ENCODE measurements around the gene PTRH2. TPM values are rescaled to one million over a fixed set of nuclear protein-coding genes. Genes with fewer than 3 reads are reported as not detected.

Gene PTRH2
- total and polyA plus RNA-seq, 7 donors = 11.4 to 43.1 (median 28.8) TPM

DNA sequence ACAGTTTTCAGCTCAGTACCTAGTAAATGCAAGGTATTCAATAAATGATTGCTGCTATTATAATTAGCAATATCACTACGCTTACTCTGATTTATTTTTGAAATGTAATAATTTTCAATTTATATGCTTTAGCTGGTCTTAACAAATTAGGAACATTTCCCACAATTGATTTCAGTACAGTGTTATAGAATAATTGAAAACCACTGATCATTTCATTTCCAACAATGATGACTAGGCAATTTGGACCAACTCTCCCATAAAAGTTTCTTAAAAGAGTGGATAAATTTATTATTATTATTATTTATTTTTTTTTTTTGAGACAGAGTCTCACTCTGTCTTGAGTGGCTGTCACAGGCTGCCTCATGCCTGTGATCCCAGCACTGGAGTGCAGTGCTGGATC lies 41.4 kb upstream of the PTRH2 start:
- H3K27ac ChIP-seq = no peak overlapping the region
- H3K9me3 ChIP-seq = peaks cover 5% of the 10 kb centered on the region
- 94 to 100% (median 98%) methylated on average over 1 of the region's 1 CpG for WGBS, 3 donors
- TF ChIP-seq, protein P1, sequence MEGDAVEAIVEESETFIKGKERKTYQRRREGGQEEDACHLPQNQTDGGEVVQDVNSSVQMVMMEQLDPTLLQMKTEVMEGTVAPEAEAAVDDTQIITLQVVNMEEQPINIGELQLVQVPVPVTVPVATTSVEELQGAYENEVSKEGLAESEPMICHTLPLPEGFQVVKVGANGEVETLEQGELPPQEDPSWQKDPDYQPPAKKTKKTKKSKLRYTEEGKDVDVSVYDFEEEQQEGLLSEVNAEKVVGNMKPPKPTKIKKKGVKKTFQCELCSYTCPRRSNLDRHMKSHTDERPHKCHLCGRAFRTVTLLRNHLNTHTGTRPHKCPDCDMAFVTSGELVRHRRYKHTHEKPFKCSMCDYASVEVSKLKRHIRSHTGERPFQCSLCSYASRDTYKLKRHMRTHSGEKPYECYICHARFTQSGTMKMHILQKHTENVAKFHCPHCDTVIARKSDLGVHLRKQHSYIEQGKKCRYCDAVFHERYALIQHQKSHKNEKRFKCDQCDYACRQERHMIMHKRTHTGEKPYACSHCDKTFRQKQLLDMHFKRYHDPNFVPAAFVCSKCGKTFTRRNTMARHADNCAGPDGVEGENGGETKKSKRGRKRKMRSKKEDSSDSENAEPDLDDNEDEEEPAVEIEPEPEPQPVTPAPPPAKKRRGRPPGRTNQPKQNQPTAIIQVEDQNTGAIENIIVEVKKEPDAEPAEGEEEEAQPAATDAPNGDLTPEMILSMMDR (IDR thresholded peaks at IDR 0.05) = no peak
- H3K4me1 ChIP-seq = peaks cover 3% of the 10 kb centered on the region
- DNase-seq = no peak
- H3K36me3 ChIP-seq (ENCODE audit: insufficient read depth in 1 of 2, low read depth in 1 of 2) = peaks cover 0 to 9% of the 10 kb centered on the region in 2 donors
- no peaks in the 10 kb centered on the region for H3K27me3 ChIP-seq (ENCODE audit: insufficient read depth in 3 of 3, low read length in 2 of 3)
- no peak overlapping the region for H3K4me3 ChIP-seq
- ATAC-seq = no peak
- intact Hi-C loops (cut with DNase I) = no loop called here

DNA sequence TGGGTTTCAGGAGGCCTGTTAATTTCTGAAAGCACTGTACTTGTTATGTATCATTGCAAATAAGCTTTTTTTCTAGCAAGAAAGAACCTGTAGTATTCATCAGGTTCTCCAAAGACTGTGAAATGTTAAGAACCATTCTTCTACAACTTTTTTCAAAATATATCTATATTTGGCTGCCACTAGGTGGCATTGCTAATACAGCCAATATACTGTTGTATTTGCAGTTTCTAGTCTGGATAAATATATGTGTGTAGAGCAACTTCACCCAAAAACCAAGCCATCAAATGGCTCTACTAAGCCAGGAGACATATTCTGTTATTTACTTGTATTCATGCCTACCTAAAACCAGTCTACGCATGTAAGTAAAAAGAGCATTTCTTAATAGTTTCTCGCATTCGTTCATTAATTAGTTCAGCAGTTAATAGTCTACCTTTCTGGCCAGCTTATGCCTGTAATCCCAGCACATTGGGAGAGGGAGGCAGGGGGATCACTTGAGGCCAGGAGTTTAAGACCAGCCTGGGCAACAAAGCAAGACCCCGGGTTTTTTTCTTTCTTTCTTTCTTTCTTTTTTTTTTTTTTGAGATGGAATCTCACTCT lies 39.7 kb upstream of the PTRH2 start:
- Histone ChIP-seq H3K27ac (no peak overlapping the region), H3K27me3 (ENCODE audit: insufficient read depth in 3 of 3, low read length in 2 of 3) (no peaks in the 10 kb centered on the region), H3K4me1 (no peaks in the 10 kb centered on the region), H3K9me3 (peaks cover 5% of the 10 kb centered on the region), H3K36me3 (ENCODE audit: insufficient read depth in 1 of 2, low read depth in 1 of 2) (peaks cover 0 to 17% of the 10 kb centered on the region in 2 donors), H3K4me3 (no peak overlapping the region)
- DNase-seq = no peak
- peak; percentile 28 to 54 (median 34) for ATAC-seq
- intact Hi-C loops (cut with DNase I) = no loop called here
- WGBS, 3 donors = 94 to 96% (median 96%) methylated on average over 4 of the region's 4 CpGs
- TF ChIP-seq, protein P1 (IDR thresholded peaks at IDR 0.05) = peak; percentile 63

DNA sequence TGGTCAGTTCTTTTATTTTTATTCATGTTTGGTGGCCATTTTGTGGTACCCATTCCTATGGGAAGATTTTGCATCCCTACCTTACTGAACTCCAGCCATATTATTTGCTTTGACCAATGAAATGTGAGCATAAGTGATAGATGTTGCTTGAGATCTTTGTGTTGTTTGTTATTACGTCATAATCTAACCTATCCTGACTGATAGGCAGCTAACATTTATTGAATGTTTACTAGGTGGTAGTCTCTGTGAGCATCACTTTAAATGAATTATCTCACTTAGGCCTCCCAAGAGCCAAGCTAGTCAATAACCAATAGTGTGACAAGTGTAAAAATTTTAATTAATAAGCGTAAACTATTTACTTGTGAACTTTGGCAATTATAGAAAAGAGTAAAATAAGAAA lies 37.8 kb upstream of the PTRH2 start:
- no peaks in the 10 kb centered on the region for H3K27me3 ChIP-seq (ENCODE audit: insufficient read depth in 3 of 3, low read length in 2 of 3)
- H3K27ac ChIP-seq = no peak overlapping the region
- H3K9me3 ChIP-seq = peaks cover 5% of the 10 kb centered on the region
- ATAC-seq = no peak
- peaks cover 0 to 31% of the 10 kb centered on the region in 2 donors for H3K36me3 ChIP-seq (ENCODE audit: insufficient read depth in 1 of 2, low read depth in 1 of 2)
- WGBS, 3 donors = 97 to 100% (median 98%) methylated on average over 2 of the region's 2 CpGs
- no peak for DNase-seq
- intact Hi-C loops (cut with DNase I) = no loop called here
- H3K4me3 ChIP-seq = no peak overlapping the region
- H3K4me1 ChIP-seq = no peaks in the 10 kb centered on the region
- TF ChIP-seq, protein P1 (IDR thresholded peaks at IDR 0.05) = no peak

DNA sequence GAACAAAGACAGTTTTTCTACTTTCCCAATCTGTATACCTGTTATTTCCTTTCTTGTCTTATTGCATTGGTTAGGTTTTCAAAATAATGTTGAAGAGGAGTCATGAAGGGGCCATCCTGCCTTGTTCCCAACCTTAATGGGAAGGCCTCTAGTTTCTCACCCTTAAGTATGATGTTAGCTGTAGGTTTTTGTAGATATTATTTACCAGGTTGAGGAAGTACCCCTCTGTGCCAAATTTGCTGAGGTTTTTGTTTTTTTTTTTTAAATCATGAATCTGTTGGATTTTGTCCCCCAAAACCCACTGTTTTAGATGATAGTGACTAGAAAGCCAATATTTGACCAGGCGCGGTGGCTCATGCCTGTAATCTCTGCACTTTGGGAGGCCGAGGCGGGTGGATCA lies 36.6 kb upstream of the PTRH2 start:
- intact Hi-C loops (cut with DNase I) = loop anchor here in 1 of 2 donors (2.0 kb wide), 1 partner anchor 33 kb away; no protein-coding TSS in a partner anchor
- WGBS, 3 donors = 96 to 100% (median 98%) methylated on average over 4 of the region's 4 CpGs
- H3K36me3 ChIP-seq (ENCODE audit: insufficient read depth in 1 of 2, low read depth in 1 of 2) = peaks cover 0 to 39% of the 10 kb centered on the region in 2 donors
- H3K4me3 ChIP-seq = no peak overlapping the region
- TF ChIP-seq, protein P1 (IDR thresholded peaks at IDR 0.05) = no peak
- H3K9me3 ChIP-seq = peaks cover 5% of the 10 kb centered on the region
- H3K27me3 ChIP-seq (ENCODE audit: insufficient read depth in 3 of 3, low read length in 2 of 3) = no peaks in the 10 kb centered on the region
- H3K27ac ChIP-seq = no peak overlapping the region
- no peak for ATAC-seq
- no peak for DNase-seq
- H3K4me1 ChIP-seq = no peaks in the 10 kb centered on the region

DNA sequence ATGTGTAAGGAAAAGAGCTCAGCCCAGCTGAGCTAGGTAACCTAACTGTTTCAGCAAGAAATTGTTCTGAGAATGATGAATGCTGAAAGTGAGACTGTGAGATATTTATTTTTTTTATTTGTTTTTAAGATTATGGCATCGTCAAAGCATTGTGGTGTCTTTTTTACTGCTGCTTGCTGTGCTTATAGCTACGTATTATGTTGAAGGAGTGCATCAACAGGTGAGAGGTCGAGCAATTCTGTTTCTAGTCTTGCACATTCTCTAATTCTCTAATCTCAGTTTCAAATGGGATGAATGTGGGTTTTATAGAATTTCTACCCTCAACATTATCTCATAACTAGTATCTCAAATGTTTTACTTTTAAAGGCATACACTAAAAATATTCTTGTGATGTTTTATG lies 30.1 kb upstream of the PTRH2 start:
- H3K9me3 ChIP-seq = no peaks in the 10 kb centered on the region
- H3K27me3 ChIP-seq (ENCODE audit: insufficient read depth in 3 of 3, low read length in 2 of 3) = no peaks in the 10 kb centered on the region
- no peak overlapping the region for H3K27ac ChIP-seq
- peaks cover 0 to 64% of the 10 kb centered on the region in 2 donors for H3K36me3 ChIP-seq (ENCODE audit: insufficient read depth in 1 of 2, low read depth in 1 of 2)
- intact Hi-C loops (cut with DNase I) = no loop called here
- no peaks in the 10 kb centered on the region for H3K4me1 ChIP-seq
- TF ChIP-seq, protein P1 (IDR thresholded peaks at IDR 0.05) = no peak
- H3K4me3 ChIP-seq = no peak overlapping the region
- 94 to 95% (median 95%) methylated on average over 3 of the region's 3 CpGs for WGBS, 3 donors
- ATAC-seq (no peak), DNase-seq (no peak)
